H1 (cell line): ENCODE data around the gene DOCK1. TPM values are rescaled to one million over a fixed set of nuclear protein-coding genes. Genes with fewer than 3 reads are reported as not detected.

Experiments used
- BCL11A ChIP-seq, 2 experiments: IDR thresholded peaks; one replicate each; pipeline ENCODE4 v1.6.1; 2011; ENCODE audit warnings: low read depth in 2 of 2, low read length in 2 of 2, mild to moderate bottlenecking in 2 of 2
- CTCF ChIP-seq, 3 experiments: IDR thresholded peaks; 1 replicate in 2 of 3; 2 replicates in 1 of 3; pipeline versions ENCODE4 v1.5.1 to v1.6.1; 2011; ENCODE audit warnings: low read length in 3 of 3, mild to moderate bottlenecking in 3 of 3, inconsistent platforms in 2 of 3, low read depth in 1 of 3, moderate library complexity in 1 of 3; ENCODE audit not compliant: insufficient read depth in 1 of 3; ENCODE audit errors: control extremely low read depth in 1 of 3
- polyA plus RNA-seq, 7 experiments: library from polyadenylated mRNA; depleted of rRNA in 3 of 7; stranded (reverse) in 5 of 7; unstranded in 2 of 7; fragments of >200 nt in 5 of 7; fragments of 200-250 nt in 2 of 7; gene quantifications; 1 replicate in 5 of 7; 2 replicates in 1 of 7; 4 replicates in 1 of 7; pipeline versions ENCODE4 v1.2.1 to v1.2.3, GENCODE V29; 2011 to 2013; ENCODE audit warnings: missing spikeins in 2 of 7, mixed read lengths in 2 of 7
- total RNA-seq: library from RNA; stranded (reverse); fragmentation: NEBNext Ultra II Directional; extraction: Animal tissue kit (Norgen Biotek cat#: 25700); gene quantifications from 2 replicates; pipeline ENCODE4 v1.2.1, GENCODE V29; 2021

The DOCK1 gene
- total and polyA plus RNA-seq, 2 of the 8 experiments (the other 6 are each of a cell fraction or from before 2014, with no cell fraction given) = 11.6 to 53.0 TPM

- TF ChIP-seq CTCF (IDR thresholded peaks at IDR 0.05; ENCODE audit: control extremely low read depth in 1 of 3, insufficient read depth in 1 of 3, low read depth in 1 of 3, low read length in 3 of 3) (no peak), BCL11A (IDR thresholded peaks at IDR 0.05; ENCODE audit: low read depth in 2 of 2, low read length in 2 of 2) (no peak)
These were observed 209.9 kb downstream of the DOCK1 start (continued) for GRCh38 chr10:127115100-127115499.
